ENCODE measurements around the gene SOHLH1.

GRCh38 chr9:135736272-135736978, 37.1 kb upstream of the SOHLH1 start:
- TF ChIP-seq, protein P1, sequence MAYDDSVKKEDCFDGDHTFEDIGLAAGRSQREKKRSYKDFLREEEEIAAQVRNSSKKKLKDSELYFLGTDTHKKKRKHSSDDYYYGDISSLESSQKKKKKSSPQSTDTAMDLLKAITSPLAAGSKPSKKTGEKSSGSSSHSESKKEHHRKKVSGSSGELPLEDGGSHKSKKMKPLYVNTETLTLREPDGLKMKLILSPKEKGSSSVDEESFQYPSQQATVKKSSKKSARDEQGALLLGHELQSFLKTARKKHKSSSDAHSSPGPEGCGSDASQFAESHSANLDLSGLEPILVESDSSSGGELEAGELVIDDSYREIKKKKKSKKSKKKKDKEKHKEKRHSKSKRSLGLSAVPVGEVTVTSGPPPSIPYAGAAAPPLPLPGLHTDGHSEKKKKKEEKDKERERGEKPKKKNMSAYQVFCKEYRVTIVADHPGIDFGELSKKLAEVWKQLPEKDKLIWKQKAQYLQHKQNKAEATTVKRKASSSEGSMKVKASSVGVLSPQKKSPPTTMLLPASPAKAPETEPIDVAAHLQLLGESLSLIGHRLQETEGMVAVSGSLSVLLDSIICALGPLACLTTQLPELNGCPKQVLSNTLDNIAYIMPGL (CRISPR knock-in tag; IDR thresholded peaks at IDR 0.05; ENCODE audit: borderline replicate concordance), result no peak
- TF ChIP-seq EP300 (IDR thresholded peaks at IDR 0.05) (no peak), RCOR1 (IDR thresholded peaks at IDR 0.05; ENCODE audit: low read depth, low read length) (no peak), MYC (IDR thresholded peaks at IDR 0.05; ENCODE audit: borderline replicate concordance, low read length) (no peak), ESRRA (IDR thresholded peaks at IDR 0.05; ENCODE audit: borderline replicate concordance, low read length) (no peak), POLR2AphosphoS2 (conservative IDR thresholded peaks at IDR 0.05; ENCODE audit: low read length) (no peak), POLR2A (IDR thresholded peaks at IDR 0.05; ENCODE audit: low read length) (no peak)
- TF ChIP-seq, protein P2, sequence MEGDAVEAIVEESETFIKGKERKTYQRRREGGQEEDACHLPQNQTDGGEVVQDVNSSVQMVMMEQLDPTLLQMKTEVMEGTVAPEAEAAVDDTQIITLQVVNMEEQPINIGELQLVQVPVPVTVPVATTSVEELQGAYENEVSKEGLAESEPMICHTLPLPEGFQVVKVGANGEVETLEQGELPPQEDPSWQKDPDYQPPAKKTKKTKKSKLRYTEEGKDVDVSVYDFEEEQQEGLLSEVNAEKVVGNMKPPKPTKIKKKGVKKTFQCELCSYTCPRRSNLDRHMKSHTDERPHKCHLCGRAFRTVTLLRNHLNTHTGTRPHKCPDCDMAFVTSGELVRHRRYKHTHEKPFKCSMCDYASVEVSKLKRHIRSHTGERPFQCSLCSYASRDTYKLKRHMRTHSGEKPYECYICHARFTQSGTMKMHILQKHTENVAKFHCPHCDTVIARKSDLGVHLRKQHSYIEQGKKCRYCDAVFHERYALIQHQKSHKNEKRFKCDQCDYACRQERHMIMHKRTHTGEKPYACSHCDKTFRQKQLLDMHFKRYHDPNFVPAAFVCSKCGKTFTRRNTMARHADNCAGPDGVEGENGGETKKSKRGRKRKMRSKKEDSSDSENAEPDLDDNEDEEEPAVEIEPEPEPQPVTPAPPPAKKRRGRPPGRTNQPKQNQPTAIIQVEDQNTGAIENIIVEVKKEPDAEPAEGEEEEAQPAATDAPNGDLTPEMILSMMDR (IDR thresholded peaks at IDR 0.05), result no peak

All from A549 (cell line).